Hepatocyte (in vitro differentiated cells): ENCODE results near the gene SNAI1. TPM values are rescaled to one million over a fixed set of nuclear protein-coding genes. Genes with fewer than 3 reads are reported as not detected.

ENCODE experiments used
- DNase-seq: peaks from one replicate; pipeline ENCODE4 v3.0.0-alpha.2; 2016; ENCODE audit warnings: low spot score
- H2AFZ ChIP-seq: fragments of 200-600 bp; sonication (generic); 2 replicates; pipeline ENCODE4 v1.6.0; 2016; ENCODE audit warnings: antibody characterized with exemption, mild to moderate bottlenecking
- H3K27ac ChIP-seq: fragments of 200-600 bp; sonication (generic); 2 replicates; pipeline ENCODE4 v1.5.1; 2016; ENCODE audit warnings: mild to moderate bottlenecking
- H3K27me3 ChIP-seq: fragments of 200-600 bp; sonication (generic); 2 replicates; pipeline ENCODE4 v1.6.1; 2016
- H3K36me3 ChIP-seq: fragments of 200-600 bp; sonication (generic); replicated peaks from 2 replicates; pipeline ENCODE4 v1.5.1; 2016; ENCODE audit warnings: low read depth; ENCODE audit not compliant: insufficient read depth
- H3K4me1 ChIP-seq: fragments of 200-600 bp; sonication (generic); 2 replicates; pipeline ENCODE4 v1.5.1; 2016; ENCODE audit warnings: mild to moderate bottlenecking, moderate library complexity; ENCODE audit not compliant: insufficient read depth
- H3K4me2 ChIP-seq: fragments of 200-600 bp; sonication (generic); 2 replicates; pipeline ENCODE4 v1.6.0; 2016
- H3K4me3 ChIP-seq: fragments of 200-600 bp; sonication (generic); 2 replicates; pipeline ENCODE4 v1.5.1; 2016; ENCODE audit warnings: mild to moderate bottlenecking
- H3K79me2 ChIP-seq: fragments of 200-600 bp; sonication (generic); 2 replicates; pipeline ENCODE4 v1.6.0; 2017; ENCODE audit warnings: mild to moderate bottlenecking
- H3K9me2 ChIP-seq: fragments of 200-600 bp; sonication (generic); replicated peaks from 2 replicates; pipeline ENCODE4 v1.6.0; 2017; ENCODE audit warnings: mild to moderate bottlenecking; ENCODE audit not compliant: insufficient read depth
- H3K9me3 ChIP-seq: fragments of 200-600 bp; sonication (generic); 2 replicates; pipeline ENCODE4 v1.5.1; 2016; ENCODE audit warnings: low read depth, mild to moderate bottlenecking
- H4K20me1 ChIP-seq: fragments of 200-600 bp; sonication (generic); 2 replicates; pipeline ENCODE4 v1.6.0; 2016; ENCODE audit warnings: mild to moderate bottlenecking; ENCODE audit not compliant: insufficient read depth, poor library complexity, severe bottlenecking
- CTCF ChIP-seq: fragments of 200-600 bp; sonication (generic); IDR thresholded peaks from 2 replicates; pipeline ENCODE4 v1.5.1; 2016; ENCODE audit warnings: antibody characterized with exemption, mild to moderate bottlenecking; ENCODE audit not compliant: poor library complexity
- EZH2 ChIP-seq: fragments of 200-600 bp; sonication (generic); IDR thresholded peaks from 2 replicates; pipeline ENCODE4 v1.6.1; 2016; ENCODE audit warnings: antibody characterized with exemption, mild to moderate bottlenecking, borderline replicate concordance
- EZH2phosphoT487 ChIP-seq: fragments of 200-600 bp; sonication (generic); IDR thresholded peaks from one replicate; pipeline ENCODE4 v1.6.1; 2018; ENCODE audit warnings: antibody characterized with exemption, mild to moderate bottlenecking, low read depth, moderate library complexity; ENCODE audit not compliant: unreplicated experiment, severe bottlenecking
- WGBS: methylation state at CpG from one replicate; pipeline ENCODE4 v1.1.6; 2016; ENCODE audit warnings: low lambda C conversion rate; ENCODE audit errors: missing lambda C conversion rate; 5-methylcytosine and 5-hydroxymethylcytosine counted together
- polyA plus RNA-seq: library from polyadenylated mRNA; unstranded; fragments of >200 nt; fragmentation: Nextera tagmentation; extraction: Ambion mirVana; gene quantifications from 2 replicates; pipeline ENCODE4 v1.2.1, GENCODE V29; 2016
- total RNA-seq: library from RNA; depleted of rRNA; stranded (reverse); fragments of >200 nt; gene quantifications from 2 replicates; pipeline ENCODE4 v1.2.3, GENCODE V29; 2014

The SNAI1 gene
- total and polyA plus RNA-seq, 2 experiments from 2014 or later, result 2.9 to 9.8 TPM

GRCh38 chr20:49982072-49982345, 771 bp upstream of the SNAI1 start:
- peaks cover 29% of the 10 kb centered on the region for H3K4me1 ChIP-seq
- peak overlapping the region; percentile 3 for H2AFZ ChIP-seq

GRCh38 chr20:49983123-49983847, 505 bp downstream of the SNAI1 start:
- Histone ChIP-seq H3K4me2 (peak overlapping the region; percentile 94), H3K79me2 (peaks cover 46% of the 10 kb centered on the region), H3K4me3 (peak overlapping the region; percentile 84), H2AFZ (peak overlapping the region; percentile 21), H3K27me3 (no peaks in the 10 kb centered on the region), H3K9me2 (no peaks in the 10 kb centered on the region), H4K20me1 (peaks cover 7% of the 10 kb centered on the region), H3K36me3 (no peaks in the 10 kb centered on the region), H3K4me1 (peaks cover 38% of the 10 kb centered on the region), H3K9me3 (no peaks in the 10 kb centered on the region), H3K27ac (peak overlapping the region; percentile 61)
- DNase-seq, result no peak
- WGBS, result 19% methylated on average over 20 of the region's 24 CpGs
- TF ChIP-seq EZH2phosphoT487 (no peak), EZH2 (no peak), CTCF (no peak)

More at GRCh38 chr20:49982072-49982345, 771 bp upstream of the SNAI1 start:
- H3K9me3 ChIP-seq, result no peaks in the 10 kb centered on the region
- no peak overlapping the region for H3K4me3 ChIP-seq
- peaks cover 40% of the 10 kb centered on the region for H3K79me2 ChIP-seq
- no peaks in the 10 kb centered on the region for H3K27me3 ChIP-seq
- TF ChIP-seq CTCF, result no peak
- TF ChIP-seq EZH2, result no peak
- TF ChIP-seq EZH2phosphoT487, result no peak
- no peak for DNase-seq
- H3K27ac ChIP-seq, result no peak overlapping the region
- 23% methylated on average over 11 of the region's 12 CpGs for WGBS
- peaks cover 7% of the 10 kb centered on the region for H4K20me1 ChIP-seq
- no peaks in the 10 kb centered on the region for H3K36me3 ChIP-seq
- H3K4me2 ChIP-seq, result peak overlapping the region; percentile 94
- no peaks in the 10 kb centered on the region for H3K9me2 ChIP-seq

- Histone ChIP-seq H3K27me3 (no peaks in the 10 kb centered on the region), H3K9me2 (no peaks in the 10 kb centered on the region), H4K20me1 (peaks cover 7% of the 10 kb centered on the region), H3K9me3 (no peaks in the 10 kb centered on the region), H3K27ac (peak overlapping the region; percentile 61), H3K79me2 (peaks cover 46% of the 10 kb centered on the region), H3K4me1 (peaks cover 44% of the 10 kb centered on the region), H3K4me2 (peak overlapping the region; percentile 94), H3K36me3 (no peaks in the 10 kb centered on the region), H3K4me3 (peak overlapping the region; percentile 84), H2AFZ (no peak overlapping the region)
- WGBS, result 61% methylated on average over 18 of the region's 18 CpGs
- no peak for TF ChIP-seq EZH2phosphoT487
- TF ChIP-seq CTCF, result no peak
- no peak for TF ChIP-seq EZH2
- DNase-seq, result no peak
Measured at GRCh38 chr20:49983848-49984408, 1.1 kb downstream of the SNAI1 start.
